ENCODE data around the gene EGFL7. TPM values are rescaled to one million over a fixed set of nuclear protein-coding genes. Genes with fewer than 3 reads are reported as not detected.

Gene EGFL7
- total and polyA plus RNA-seq, 2 of the 13 experiments (the other 11 are each of a cell fraction or from before 2014, with no cell fraction given), result 0.20 to 5.1 TPM

DNA sequence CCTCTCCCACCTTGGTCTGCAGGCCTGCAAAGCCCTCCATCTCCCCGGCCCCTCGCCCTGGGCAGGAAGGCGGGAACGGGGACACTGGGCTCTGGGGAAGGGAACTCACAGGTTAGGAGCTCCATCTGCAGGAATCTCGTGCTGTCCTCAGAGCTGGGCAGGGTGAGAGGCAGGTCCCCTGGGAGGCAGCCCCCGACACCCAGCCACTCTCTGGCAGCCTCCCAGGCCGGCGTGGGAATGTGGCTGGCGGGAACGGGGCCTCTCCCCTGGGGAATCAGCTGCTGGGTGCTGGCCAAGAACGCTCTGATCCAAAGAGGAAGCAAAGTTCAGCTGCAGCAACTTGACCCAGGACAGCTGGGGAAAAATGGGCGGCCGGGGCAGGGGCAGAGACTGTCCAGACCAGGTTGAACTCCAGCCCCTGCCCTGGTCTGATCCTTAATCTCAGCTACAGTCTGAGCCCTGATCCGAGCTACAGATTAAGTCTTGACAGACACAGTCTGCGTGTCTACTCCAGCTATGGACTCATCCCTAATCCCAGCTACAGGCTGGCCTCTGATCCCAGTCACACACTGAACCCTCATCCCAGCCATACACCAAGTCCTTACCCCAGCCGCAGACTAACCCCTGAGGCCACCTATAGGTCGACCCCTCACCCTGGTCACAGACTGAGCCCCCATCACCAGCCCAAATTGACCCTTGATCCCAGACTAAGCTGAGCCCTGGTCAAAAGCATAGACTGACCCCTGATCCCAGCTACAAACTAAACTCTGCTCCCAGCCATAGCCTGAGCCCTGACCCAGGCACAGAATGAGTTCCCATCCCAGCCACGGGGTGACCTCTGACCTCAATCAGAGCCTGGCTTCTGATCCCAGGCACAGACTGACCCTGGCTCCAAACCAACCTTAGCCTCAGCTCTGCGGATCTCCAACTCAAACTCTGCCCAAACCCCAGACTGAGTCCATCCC, 37.3 kb upstream of the EGFL7 start (continued):
- TF ChIP-seq, protein P1, sequence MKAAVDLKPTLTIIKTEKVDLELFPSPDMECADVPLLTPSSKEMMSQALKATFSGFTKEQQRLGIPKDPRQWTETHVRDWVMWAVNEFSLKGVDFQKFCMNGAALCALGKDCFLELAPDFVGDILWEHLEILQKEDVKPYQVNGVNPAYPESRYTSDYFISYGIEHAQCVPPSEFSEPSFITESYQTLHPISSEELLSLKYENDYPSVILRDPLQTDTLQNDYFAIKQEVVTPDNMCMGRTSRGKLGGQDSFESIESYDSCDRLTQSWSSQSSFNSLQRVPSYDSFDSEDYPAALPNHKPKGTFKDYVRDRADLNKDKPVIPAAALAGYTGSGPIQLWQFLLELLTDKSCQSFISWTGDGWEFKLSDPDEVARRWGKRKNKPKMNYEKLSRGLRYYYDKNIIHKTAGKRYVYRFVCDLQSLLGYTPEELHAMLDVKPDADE (CRISPR knock-in tag; IDR thresholded peaks at IDR 0.05), result no peak
- TF ChIP-seq GFI1 (CRISPR knock-in tag; IDR thresholded peaks at IDR 0.05; ENCODE audit: borderline replicate concordance) (peak; percentile 93), ZFP36 (IDR thresholded peaks at IDR 0.05; ENCODE audit: borderline replicate concordance, low read depth, low read length, partially characterized antibody) (no peak), ZNF207 (IDR thresholded peaks at IDR 0.05; ENCODE audit: borderline replicate concordance) (no peak), SAP130 (CRISPR knock-in tag; IDR thresholded peaks at IDR 0.05; ENCODE audit: low read depth) (peak; percentile 51), ZBTB21 (CRISPR knock-in tag; IDR thresholded peaks at IDR 0.05) (no peak), RBM39 (IDR thresholded peaks at IDR 0.05; ENCODE audit: low read depth, low read length, poor library complexity, severe bottlenecking) (peak; percentile 14), KLF13 (CRISPR knock-in tag; IDR thresholded peaks at IDR 0.05) (no peak), RBFOX2 (IDR thresholded peaks at IDR 0.05; ENCODE audit: low read depth, low read length) (no peak), KDM5B (CRISPR knock-in tag; IDR thresholded peaks at IDR 0.05; ENCODE audit: borderline replicate concordance) (no peak), MTA1 (CRISPR knock-in tag; IDR thresholded peaks at IDR 0.05; ENCODE audit: borderline replicate concordance) (peak; percentile 86; the same call in 1 of the 2 replicates), ZIK1 (CRISPR knock-in tag; IDR thresholded peaks at IDR 0.05; ENCODE audit: borderline replicate concordance, low read depth) (no peak), MEIS1 (CRISPR knock-in tag; IDR thresholded peaks at IDR 0.05; ENCODE audit: borderline replicate concordance) (no peak), HDAC6 (IDR thresholded peaks at IDR 0.05; ENCODE audit: low read depth, low read length) (no peak), ZBTB7B (CRISPR knock-in tag; IDR thresholded peaks at IDR 0.05) (peak; percentile 76), MXI1 (IDR thresholded peaks at IDR 0.05; ENCODE audit: borderline replicate concordance, low read depth, low read length) (0 out of 3 replicates have a peak, but pooled peaks have one; percentile 30), PLRG1 (conservative IDR thresholded peaks at IDR 0.05) (no peak), TRIM24 (CRISPR knock-in tag; IDR thresholded peaks at IDR 0.05) (no peak), ZNF263 (CRISPR knock-in tag; IDR thresholded peaks at IDR 0.05) (peak; percentile 68), ZNF543 (CRISPR knock-in tag; IDR thresholded peaks at IDR 0.05) (peak; percentile 57; the same call in 1 of the 2 replicates)
- TF ChIP-seq, protein P2, sequence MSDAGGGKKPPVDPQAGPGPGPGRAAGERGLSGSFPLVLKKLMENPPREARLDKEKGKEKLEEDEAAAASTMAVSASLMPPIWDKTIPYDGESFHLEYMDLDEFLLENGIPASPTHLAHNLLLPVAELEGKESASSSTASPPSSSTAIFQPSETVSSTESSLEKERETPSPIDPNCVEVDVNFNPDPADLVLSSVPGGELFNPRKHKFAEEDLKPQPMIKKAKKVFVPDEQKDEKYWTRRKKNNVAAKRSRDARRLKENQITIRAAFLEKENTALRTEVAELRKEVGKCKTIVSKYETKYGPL (CRISPR knock-in tag; IDR thresholded peaks at IDR 0.05), result no peak
- TF ChIP-seq, protein P3, sequence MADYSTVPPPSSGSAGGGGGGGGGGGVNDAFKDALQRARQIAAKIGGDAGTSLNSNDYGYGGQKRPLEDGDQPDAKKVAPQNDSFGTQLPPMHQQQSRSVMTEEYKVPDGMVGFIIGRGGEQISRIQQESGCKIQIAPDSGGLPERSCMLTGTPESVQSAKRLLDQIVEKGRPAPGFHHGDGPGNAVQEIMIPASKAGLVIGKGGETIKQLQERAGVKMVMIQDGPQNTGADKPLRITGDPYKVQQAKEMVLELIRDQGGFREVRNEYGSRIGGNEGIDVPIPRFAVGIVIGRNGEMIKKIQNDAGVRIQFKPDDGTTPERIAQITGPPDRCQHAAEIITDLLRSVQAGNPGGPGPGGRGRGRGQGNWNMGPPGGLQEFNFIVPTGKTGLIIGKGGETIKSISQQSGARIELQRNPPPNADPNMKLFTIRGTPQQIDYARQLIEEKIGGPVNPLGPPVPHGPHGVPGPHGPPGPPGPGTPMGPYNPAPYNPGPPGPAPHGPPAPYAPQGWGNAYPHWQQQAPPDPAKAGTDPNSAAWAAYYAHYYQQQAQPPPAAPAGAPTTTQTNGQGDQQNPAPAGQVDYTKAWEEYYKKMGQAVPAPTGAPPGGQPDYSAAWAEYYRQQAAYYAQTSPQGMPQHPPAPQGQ (CRISPR knock-in tag; IDR thresholded peaks at IDR 0.05; ENCODE audit: borderline replicate concordance), result no peak
- TF ChIP-seq, protein P4, sequence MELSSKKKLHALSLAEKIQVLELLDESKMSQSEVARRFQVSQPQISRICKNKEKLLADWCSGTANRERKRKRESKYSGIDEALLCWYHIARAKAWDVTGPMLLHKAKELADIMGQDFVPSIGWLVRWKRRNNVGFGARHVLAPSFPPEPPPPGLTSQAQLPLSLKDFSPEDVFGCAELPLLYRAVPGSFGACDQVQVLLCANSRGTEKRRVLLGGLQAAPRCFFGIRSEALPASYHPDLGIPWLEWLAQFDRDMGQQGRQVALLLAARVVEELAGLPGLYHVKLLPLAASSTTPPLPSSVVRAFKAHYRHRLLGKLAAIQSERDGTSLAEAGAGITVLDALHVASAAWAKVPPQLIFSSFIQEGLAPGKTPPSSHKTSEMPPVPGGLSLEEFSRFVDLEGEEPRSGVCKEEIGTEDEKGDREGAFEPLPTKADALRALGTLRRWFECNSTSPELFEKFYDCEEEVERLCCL (CRISPR knock-in tag; IDR thresholded peaks at IDR 0.05; ENCODE audit: borderline replicate concordance), result no peak

Data from HepG2 (cell line).